Measurements from ENCODE around the gene CLEC1B.
"Not testable (repeated sequence)": the region's sequence is repeated elsewhere in the genome, so short reads cannot be mapped to it uniquely, and the experiment has no call there.

CLEC1B gene

DNA sequence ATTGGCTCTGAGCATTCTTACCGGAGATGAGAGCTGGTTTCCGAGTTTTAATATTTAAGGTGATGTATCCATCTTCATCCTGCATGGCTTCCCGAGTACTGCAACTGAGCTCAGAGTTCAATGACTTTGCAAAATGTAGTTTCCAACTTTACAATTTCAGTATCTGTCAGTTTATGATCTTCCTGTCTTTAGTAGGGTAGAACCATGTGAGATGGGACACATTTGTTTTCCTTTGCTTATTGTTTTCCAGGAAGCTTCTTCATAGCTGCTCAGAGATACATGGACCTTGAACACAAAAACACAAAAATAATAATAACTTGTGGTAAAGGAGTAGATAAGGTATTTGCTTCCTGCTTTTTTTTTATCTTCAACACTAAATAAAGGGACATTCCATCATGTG lies at the start of gene CLEC1B:
Gene CLEC1B, minus strand, starts transcription at position 106 of the 400 bp plus-strand sequence. Its CDS starts 21 bp downstream, at position 85.
- H3K9me3 ChIP-seq (ENCODE audit: control insufficient read depth in 1 of 2, low read length in 2 of 2) = no peaks in the 10 kb centered on the region
- no peaks in the 10 kb centered on the region for H3K4me1 ChIP-seq (ENCODE audit: control insufficient read depth in 1 of 2, insufficient read depth in 2 of 2, low read length in 2 of 2)
- H3K27me3 ChIP-seq (ENCODE audit: low read depth, low read length) = no peaks in the 10 kb centered on the region
- H3K36me3 ChIP-seq (ENCODE audit: control insufficient read depth in 1 of 2, insufficient read depth in 2 of 2, low read length in 2 of 2) = no peaks in the 10 kb centered on the region
- no peak within 1 kb of the TSS for H3K27ac ChIP-seq (ENCODE audit: low read length)
- no peak within 1 kb of the TSS for H3K4me3 ChIP-seq (ENCODE audit: low read depth in 1 of 2, low read length in 2 of 2)

DNA sequence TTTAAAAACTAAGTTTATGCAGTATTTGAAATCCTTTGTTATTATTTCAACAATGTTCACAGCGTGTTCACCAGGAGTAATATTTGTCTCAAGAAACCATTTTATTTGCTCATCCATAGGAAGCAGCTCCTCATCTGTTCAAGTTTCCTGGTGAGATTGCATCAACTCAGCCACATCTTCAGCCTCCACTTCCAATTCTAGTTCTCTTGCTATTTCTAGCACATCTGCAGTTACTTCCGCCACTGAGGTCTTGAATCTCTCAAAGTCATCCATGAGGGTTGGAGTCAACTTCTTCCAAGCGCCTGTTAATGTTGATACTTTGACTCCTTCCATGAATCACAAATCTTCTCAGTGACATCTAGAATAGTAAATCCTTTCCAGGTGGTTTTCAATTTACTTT lies 49.6 kb upstream of the CLEC1B start:
- H3K27me3 ChIP-seq (ENCODE audit: low read depth, low read length) = peaks cover 3% of the 10 kb centered on the region
- H3K4me1 ChIP-seq (ENCODE audit: control insufficient read depth in 1 of 2, insufficient read depth in 2 of 2, low read length in 2 of 2) = no peaks in the 10 kb centered on the region
- H3K9me3 ChIP-seq (ENCODE audit: control insufficient read depth in 1 of 2, low read length in 2 of 2) = peaks cover 0 to 5% of the 10 kb centered on the region in 2 donors
- H3K4me3 ChIP-seq (ENCODE audit: low read depth in 1 of 2, low read length in 2 of 2) = no peak overlapping the region
- no peak overlapping the region for H3K27ac ChIP-seq (ENCODE audit: low read length)
- H3K36me3 ChIP-seq (ENCODE audit: control insufficient read depth in 1 of 2, insufficient read depth in 2 of 2, low read length in 2 of 2) = no peaks in the 10 kb centered on the region

DNA sequence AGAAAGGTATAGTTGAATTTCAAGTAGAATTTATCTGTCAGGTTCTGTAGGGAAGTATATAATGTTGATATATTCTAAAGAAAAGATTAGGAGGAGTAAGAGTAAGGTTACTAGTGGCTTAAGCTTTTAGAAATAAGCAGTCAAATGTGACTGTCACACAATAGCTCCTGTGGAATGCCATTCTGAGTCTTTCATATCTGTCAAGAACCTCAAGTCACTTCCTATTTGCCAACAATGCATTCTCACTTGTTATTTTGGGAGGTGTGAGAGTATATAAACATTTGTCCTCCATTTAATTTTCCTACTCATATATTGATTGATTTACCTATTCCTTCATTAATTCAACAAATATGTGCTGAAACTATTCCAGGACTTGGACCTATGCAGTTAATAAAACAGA lies 43.2 kb upstream of the CLEC1B start:
- H3K9me3 ChIP-seq (ENCODE audit: control insufficient read depth in 1 of 2, low read length in 2 of 2) = no peaks in the 10 kb centered on the region
- peaks cover 3% of the 10 kb centered on the region for H3K27me3 ChIP-seq (ENCODE audit: low read depth, low read length)
- H3K27ac ChIP-seq (ENCODE audit: low read length) = no peak overlapping the region
- H3K4me1 ChIP-seq (ENCODE audit: control insufficient read depth in 1 of 2, insufficient read depth in 2 of 2, low read length in 2 of 2) = no peaks in the 10 kb centered on the region
- H3K4me3 ChIP-seq (ENCODE audit: low read depth in 1 of 2, low read length in 2 of 2) = no peak overlapping the region
- H3K36me3 ChIP-seq (ENCODE audit: control insufficient read depth in 1 of 2, insufficient read depth in 2 of 2, low read length in 2 of 2) = no peaks in the 10 kb centered on the region

DNA sequence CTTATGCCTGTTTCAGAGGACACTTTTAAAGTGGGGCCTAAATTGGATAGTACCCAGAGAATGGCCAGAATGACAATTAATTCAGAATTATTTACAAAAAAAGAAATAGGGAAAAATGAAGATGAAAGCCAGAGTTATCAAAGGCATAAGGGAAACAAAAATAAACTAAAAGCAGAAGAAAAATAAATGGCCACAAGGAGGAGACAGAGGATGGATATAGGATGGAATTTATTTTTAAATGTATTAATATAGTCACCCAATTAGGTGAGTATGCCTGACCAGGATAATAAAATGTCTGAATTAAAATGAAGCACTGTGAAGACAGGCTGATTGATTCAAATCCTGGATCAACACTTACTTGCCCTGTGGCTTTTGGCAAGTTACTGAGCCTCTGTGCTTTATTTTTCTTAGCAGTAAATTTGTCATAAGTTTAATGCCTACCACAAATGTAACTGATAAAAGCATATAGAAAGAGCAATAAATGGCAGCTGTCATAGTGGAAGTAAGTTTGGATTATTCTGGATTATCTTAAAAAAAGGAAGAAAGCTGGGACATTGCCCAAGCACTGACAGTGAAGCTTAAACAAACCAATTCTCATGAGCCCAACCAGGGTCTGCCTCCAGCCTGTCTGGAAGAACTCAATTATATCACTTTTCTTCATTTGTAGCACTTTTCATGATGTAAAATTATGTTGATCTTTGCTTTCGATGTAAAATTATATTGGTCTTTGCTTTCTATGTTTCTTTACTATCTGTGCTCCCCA lies 35.0 kb upstream of the CLEC1B start:
- Histone ChIP-seq H3K27ac (ENCODE audit: low read length) (no peak overlapping the region), H3K4me3 (ENCODE audit: low read depth in 1 of 2, low read length in 2 of 2) (no peak overlapping the region), H3K36me3 (ENCODE audit: control insufficient read depth in 1 of 2, insufficient read depth in 2 of 2, low read length in 2 of 2) (no peaks in the 10 kb centered on the region)

DNA sequence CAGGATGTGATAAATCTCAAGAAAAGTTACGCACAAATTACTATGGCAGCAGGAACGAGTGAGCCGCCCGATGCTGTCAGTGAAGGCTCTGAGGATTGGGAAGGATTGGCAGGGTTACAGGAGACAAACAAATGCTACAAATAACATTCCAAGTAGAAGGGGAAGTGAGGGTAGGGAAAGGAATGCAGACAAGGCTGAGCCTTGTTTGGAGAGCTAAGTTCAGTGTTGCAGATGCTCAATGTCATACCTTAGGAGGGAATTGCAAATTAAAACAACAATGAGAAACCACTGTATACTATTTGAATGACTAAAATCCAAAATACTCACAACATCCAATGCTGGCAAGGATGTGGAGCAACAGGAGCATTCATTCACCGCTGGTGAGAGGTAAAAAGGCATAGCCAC lies 32.9 kb upstream of the CLEC1B start:
- Histone ChIP-seq H3K9me3 (ENCODE audit: control insufficient read depth in 1 of 2, low read length in 2 of 2) (no peaks in the 10 kb centered on the region), H3K36me3 (ENCODE audit: control insufficient read depth in 1 of 2, insufficient read depth in 2 of 2, low read length in 2 of 2) (no peaks in the 10 kb centered on the region), H3K4me3 (ENCODE audit: low read depth in 1 of 2, low read length in 2 of 2) (no peak overlapping the region), H3K4me1 (ENCODE audit: control insufficient read depth in 1 of 2, insufficient read depth in 2 of 2, low read length in 2 of 2) (no peaks in the 10 kb centered on the region), H3K27ac (ENCODE audit: low read length) (no peak overlapping the region), H3K27me3 (ENCODE audit: low read depth, low read length) (no peaks in the 10 kb centered on the region)

More for the DNA sequence above, 35.0 kb upstream of the CLEC1B start:
- no peaks in the 10 kb centered on the region for H3K27me3 ChIP-seq (ENCODE audit: low read depth, low read length)
- H3K4me1 ChIP-seq (ENCODE audit: control insufficient read depth in 1 of 2, insufficient read depth in 2 of 2, low read length in 2 of 2) = no peaks in the 10 kb centered on the region
- no peaks in the 10 kb centered on the region for H3K9me3 ChIP-seq (ENCODE audit: control insufficient read depth in 1 of 2, low read length in 2 of 2)

DNA sequence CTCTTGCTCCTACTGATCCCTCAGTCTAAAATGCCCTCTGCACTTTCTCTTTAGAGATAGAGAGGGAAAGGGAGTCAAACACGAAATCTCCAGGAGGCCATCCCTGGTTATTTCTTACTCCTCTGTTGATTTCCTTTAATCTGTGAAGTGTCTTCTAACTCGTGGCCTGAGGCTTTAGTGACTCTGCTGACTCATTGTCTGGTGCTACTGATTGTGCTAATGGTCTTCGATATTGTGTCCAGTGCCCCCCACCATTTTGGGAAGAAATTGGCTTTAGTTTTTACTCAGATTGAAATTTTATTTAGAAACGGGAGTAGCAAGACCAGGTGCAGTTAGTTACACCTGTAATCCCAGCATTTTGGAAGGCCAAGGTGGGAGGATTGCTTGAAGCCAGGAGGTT lies 32.4 kb upstream of the CLEC1B start:
- no peaks in the 10 kb centered on the region for H3K4me1 ChIP-seq (ENCODE audit: control insufficient read depth in 1 of 2, insufficient read depth in 2 of 2, low read length in 2 of 2)
- H3K9me3 ChIP-seq (ENCODE audit: control insufficient read depth in 1 of 2, low read length in 2 of 2) = no peaks in the 10 kb centered on the region
- H3K27ac ChIP-seq (ENCODE audit: low read length) = no peak overlapping the region

DNA sequence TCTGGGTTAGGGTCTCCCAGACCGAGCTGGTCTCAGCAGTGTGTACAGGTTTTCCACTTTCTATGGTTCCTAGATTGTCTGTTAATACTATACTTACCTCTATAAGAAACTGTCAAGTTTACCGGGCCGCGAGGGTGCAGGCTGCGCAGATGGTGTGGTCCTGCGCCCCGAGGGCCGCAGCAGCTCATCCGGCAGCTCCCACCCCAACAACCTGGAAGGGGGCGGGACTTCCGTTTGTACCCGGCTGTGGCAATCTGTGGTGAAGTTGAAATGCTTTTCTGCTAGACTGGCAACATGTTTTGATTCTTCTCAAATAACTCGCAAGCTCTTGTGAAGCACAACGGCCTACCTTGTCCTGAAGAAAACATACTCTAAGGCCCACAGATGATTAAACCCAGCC lies 31.5 kb upstream of the CLEC1B start, which contains the start of gene CLEC9A:
Gene CLEC9A, plus strand, starts transcription at position 237 of the 400 bp plus-strand sequence. CDS start 22,006 bp downstream, outside the sequence.
- Histone ChIP-seq H3K27me3 (ENCODE audit: low read depth, low read length) (no peaks in the 10 kb centered on the region), H3K27ac (ENCODE audit: low read length) (no peak within 1 kb of the TSS), H3K4me1 (ENCODE audit: control insufficient read depth in 1 of 2, insufficient read depth in 2 of 2, low read length in 2 of 2) (no peaks in the 10 kb centered on the region), H3K9me3 (ENCODE audit: control insufficient read depth in 1 of 2, low read length in 2 of 2) (no peaks in the 10 kb centered on the region), H3K4me3 (ENCODE audit: low read depth in 1 of 2, low read length in 2 of 2) (no peak within 1 kb of the TSS), H3K36me3 (ENCODE audit: control insufficient read depth in 1 of 2, insufficient read depth in 2 of 2, low read length in 2 of 2) (no peaks in the 10 kb centered on the region)

More for the DNA sequence above, 32.4 kb upstream of the CLEC1B start:
- H3K4me3 ChIP-seq (ENCODE audit: low read depth in 1 of 2, low read length in 2 of 2) = no peak overlapping the region
- H3K36me3 ChIP-seq (ENCODE audit: control insufficient read depth in 1 of 2, insufficient read depth in 2 of 2, low read length in 2 of 2) = no peaks in the 10 kb centered on the region
- H3K27me3 ChIP-seq (ENCODE audit: low read depth, low read length) = no peaks in the 10 kb centered on the region

DNA sequence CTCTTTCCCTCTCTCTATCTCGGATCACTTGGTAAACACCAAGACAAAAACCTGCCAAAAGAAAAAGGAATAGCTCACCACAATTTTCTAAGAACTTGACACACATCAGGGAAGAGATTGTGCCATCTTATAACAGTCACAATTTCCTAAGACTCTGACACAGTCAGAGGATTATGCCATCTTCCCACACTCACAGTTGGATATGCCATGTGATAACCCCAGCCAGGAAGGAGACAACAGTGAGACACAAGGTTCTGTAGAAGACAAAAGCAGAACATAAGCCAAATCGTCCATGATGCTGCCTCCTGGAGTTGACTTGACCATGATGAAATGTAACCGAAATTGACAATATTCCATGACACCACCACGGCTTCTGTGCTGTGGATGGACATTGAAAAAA lies 28.8 kb upstream of the CLEC1B start:
- Histone ChIP-seq H3K9me3 (ENCODE audit: control insufficient read depth in 1 of 2, low read length in 2 of 2) (no peaks in the 10 kb centered on the region), H3K27me3 (ENCODE audit: low read depth, low read length) (no peaks in the 10 kb centered on the region), H3K4me3 (ENCODE audit: low read depth in 1 of 2, low read length in 2 of 2) (no peak overlapping the region), H3K4me1 (ENCODE audit: control insufficient read depth in 1 of 2, insufficient read depth in 2 of 2, low read length in 2 of 2) (no peaks in the 10 kb centered on the region), H3K27ac (ENCODE audit: low read length) (no peak overlapping the region), H3K36me3 (ENCODE audit: control insufficient read depth in 1 of 2, insufficient read depth in 2 of 2, low read length in 2 of 2) (no peaks in the 10 kb centered on the region)

DNA sequence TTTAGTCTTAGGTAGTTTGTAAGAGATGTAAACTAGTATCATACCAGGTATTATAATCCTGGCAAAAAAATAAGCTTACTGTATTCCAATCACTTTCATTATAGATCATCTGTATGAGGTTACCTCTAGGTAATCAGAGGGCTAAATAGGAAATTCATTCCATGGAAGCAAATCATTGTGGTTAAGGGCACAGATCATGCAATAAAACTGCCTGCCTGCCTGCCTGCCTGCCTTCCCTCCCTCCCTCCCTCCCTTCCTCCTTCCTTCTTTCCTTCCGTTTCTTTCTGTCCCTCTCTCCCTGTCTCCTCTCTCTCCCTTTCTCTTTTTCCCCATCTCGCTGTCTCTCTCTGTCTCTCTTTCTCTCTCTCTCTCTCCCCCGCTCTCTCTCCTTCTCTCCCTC lies 28.4 kb upstream of the CLEC1B start:
- H3K9me3 ChIP-seq (ENCODE audit: control insufficient read depth in 1 of 2, low read length in 2 of 2) = no peaks in the 10 kb centered on the region
- H3K4me3 ChIP-seq (ENCODE audit: low read depth in 1 of 2, low read length in 2 of 2) = no peak overlapping the region
- H3K36me3 ChIP-seq (ENCODE audit: control insufficient read depth in 1 of 2, insufficient read depth in 2 of 2, low read length in 2 of 2) = no peaks in the 10 kb centered on the region
- no peak overlapping the region for H3K27ac ChIP-seq (ENCODE audit: low read length)
- H3K27me3 ChIP-seq (ENCODE audit: low read depth, low read length) = no peaks in the 10 kb centered on the region
- H3K4me1 ChIP-seq (ENCODE audit: control insufficient read depth in 1 of 2, insufficient read depth in 2 of 2, low read length in 2 of 2) = no peaks in the 10 kb centered on the region

DNA sequence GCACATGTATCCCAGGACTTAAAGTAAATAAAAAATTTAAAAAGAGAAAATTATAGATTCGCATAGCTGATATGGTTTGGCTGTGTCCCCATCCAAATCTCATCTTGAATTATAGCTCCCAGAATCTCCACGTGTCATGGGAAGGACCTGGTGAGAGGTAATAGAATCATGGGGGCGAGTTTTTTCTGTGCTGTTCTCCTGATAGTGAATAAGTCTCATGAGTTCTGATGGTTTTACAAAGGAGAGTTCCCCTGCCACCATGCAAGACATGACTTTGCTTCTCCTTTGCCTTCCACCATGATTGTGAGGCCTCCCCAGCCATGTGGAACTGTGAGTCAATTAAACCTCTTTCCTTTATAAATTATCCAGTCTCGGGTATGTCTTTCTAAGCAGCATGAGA lies 27.7 kb upstream of the CLEC1B start:
- not testable (repeated sequence) for H3K36me3 ChIP-seq (ENCODE audit: control insufficient read depth in 1 of 2, insufficient read depth in 2 of 2, low read length in 2 of 2); H3K27ac ChIP-seq (ENCODE audit: low read length); H3K4me3 ChIP-seq (ENCODE audit: low read depth in 1 of 2, low read length in 2 of 2); H3K9me3 ChIP-seq (ENCODE audit: control insufficient read depth in 1 of 2, low read length in 2 of 2); H3K4me1 ChIP-seq (ENCODE audit: control insufficient read depth in 1 of 2, insufficient read depth in 2 of 2, low read length in 2 of 2); H3K27me3 ChIP-seq (ENCODE audit: low read depth, low read length)

DNA sequence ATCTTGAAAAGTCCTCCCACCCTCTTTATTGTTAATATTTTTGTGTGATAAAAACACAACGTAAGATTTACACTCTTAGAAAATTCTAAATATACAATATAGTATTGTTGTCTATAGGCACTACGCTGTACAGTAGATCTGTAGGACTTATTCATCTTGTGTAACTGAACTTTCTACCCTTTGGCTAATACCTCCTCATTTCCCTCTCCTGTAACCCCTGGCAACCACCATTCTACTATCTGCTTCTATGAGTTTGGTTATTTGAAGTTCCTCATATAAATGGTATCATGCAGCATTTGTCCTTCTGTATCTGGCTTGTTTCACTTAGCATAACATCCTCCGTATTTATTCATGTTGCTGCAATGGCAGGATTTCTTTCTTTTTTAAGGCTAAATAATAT lies 26.3 kb upstream of the CLEC1B start:
- no peaks in the 10 kb centered on the region for H3K4me1 ChIP-seq (ENCODE audit: control insufficient read depth in 1 of 2, insufficient read depth in 2 of 2, low read length in 2 of 2)
- H3K36me3 ChIP-seq (ENCODE audit: control insufficient read depth in 1 of 2, insufficient read depth in 2 of 2, low read length in 2 of 2) = no peaks in the 10 kb centered on the region
- no peaks in the 10 kb centered on the region for H3K9me3 ChIP-seq (ENCODE audit: control insufficient read depth in 1 of 2, low read length in 2 of 2)
- H3K27me3 ChIP-seq (ENCODE audit: low read depth, low read length) = no peaks in the 10 kb centered on the region
- no peak overlapping the region for H3K4me3 ChIP-seq (ENCODE audit: low read depth in 1 of 2, low read length in 2 of 2)
- no peak overlapping the region for H3K27ac ChIP-seq (ENCODE audit: low read length)

DNA sequence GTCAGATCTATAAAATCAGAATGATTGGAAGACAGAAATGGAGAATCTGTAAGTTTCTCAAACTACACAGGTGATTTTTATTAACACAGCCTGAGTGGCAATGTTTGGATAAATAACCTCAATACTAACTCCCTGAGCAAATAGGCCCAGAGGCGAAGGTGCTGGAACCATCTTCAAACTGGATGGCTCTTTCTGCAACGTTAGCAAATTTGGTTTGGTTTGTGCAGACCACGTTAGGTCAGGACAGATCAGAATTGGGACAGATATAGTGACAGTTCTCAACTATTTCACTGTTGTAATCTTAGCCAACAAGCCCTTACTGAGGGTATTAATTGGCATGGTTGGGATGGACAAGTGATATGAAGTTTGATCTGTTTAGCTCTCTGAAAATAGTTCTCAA lies 22.4 kb upstream of the CLEC1B start:
- no peak overlapping the region for H3K4me3 ChIP-seq (ENCODE audit: low read depth in 1 of 2, low read length in 2 of 2)
- no peak overlapping the region for H3K27ac ChIP-seq (ENCODE audit: low read length)
- H3K4me1 ChIP-seq (ENCODE audit: control insufficient read depth in 1 of 2, insufficient read depth in 2 of 2, low read length in 2 of 2) = peaks cover 0 to 7% of the 10 kb centered on the region in 2 donors
- H3K36me3 ChIP-seq (ENCODE audit: control insufficient read depth in 1 of 2, insufficient read depth in 2 of 2, low read length in 2 of 2) = no peaks in the 10 kb centered on the region
- no peaks in the 10 kb centered on the region for H3K27me3 ChIP-seq (ENCODE audit: low read depth, low read length)
- no peaks in the 10 kb centered on the region for H3K9me3 ChIP-seq (ENCODE audit: control insufficient read depth in 1 of 2, low read length in 2 of 2)

Measured in muscle layer of duodenum (tissue), 2 donors.